HepG2 (cell line): ENCODE results near the gene RPS5. TPM values are rescaled to one million over a fixed set of nuclear protein-coding genes. Genes with fewer than 3 reads are reported as not detected.

ENCODE experiments used
- ATAC-seq: fragments of 200-7000 bp; cut with Tn5 transposase; 3 replicates; pipeline ENCODE4 v1.9.1; 2020; ENCODE audit warnings: mild to moderate bottlenecking, moderate library complexity
- BruUV-seq: library from RNA; stranded (reverse); fragments of 400-500 nt; replicated peaks from 2 replicates; lab custom pipeline; 2021; lab: Mats Ljungman, UMichigan
- CTCF ChIA-PET: fragments of 300-600 bp; formaldehyde crosslinking; extraction: SDS; loops from one replicate; lab custom pipeline; 2021; ENCODE audit warnings: low total read pairs, inconsistent platforms, low intra/inter-chr PET ratio; lab: Yijun Ruan, JAX
- POLR2A ChIA-PET: fragments of 350-600 bp; sonication (Branson Sonifier 250); formaldehyde crosslinking; loops from one replicate; lab custom pipeline; 2020; ENCODE audit warnings: antibody characterized with exemption, inconsistent platforms; lab: Yijun Ruan, JAX
- DNase-seq: peaks from one replicate; pipeline ENCODE4 v3.0.0-alpha.2; 2015; ENCODE audit warnings: low spot score
- FAIRE-seq: peaks from 3 replicates; lab custom pipeline; 2011; peaks lifted over from hg19 to GRCh38; lab: Jason Lieb, UNC
- H2AFZ ChIP-seq: one replicate; pipeline ENCODE4 v1.6.1; 2011; ENCODE audit warnings: low read length, inconsistent platforms
- H3K27ac ChIP-seq: fragments of 300-600 bp; 3 replicates; pipeline ENCODE4 v1.8.0; 2011; ENCODE audit warnings: mixed run types, mild to moderate bottlenecking, mixed read lengths, low read length, inconsistent platforms; ENCODE audit not compliant: insufficient read depth; ENCODE audit errors: extremely low read length
- H3K27me3 ChIP-seq, 2 experiments: fragments of 200-600 bp in 1 of 2; 2 replicates in 1 of 2; 3 replicates in 1 of 2; pipeline versions ENCODE4 v1.6.0 to v1.8.0; 2011; ENCODE audit warnings: low read length in 2 of 2, mild to moderate bottlenecking in 2 of 2, moderate library complexity in 2 of 2, inconsistent platforms in 1 of 2; ENCODE audit not compliant: insufficient read depth in 2 of 2, control insufficient read depth in 1 of 2
- H3K36me3 ChIP-seq, 2 experiments: fragments of 200-600 bp in 1 of 2; replicated peaks in 1 of 2; 2 replicates in 1 of 2; 3 replicates in 1 of 2; pipeline versions ENCODE4 v1.5.1 to v1.8.0; 2011; ENCODE audit warnings: low read length in 2 of 2, inconsistent platforms in 1 of 2; ENCODE audit not compliant: insufficient read depth in 2 of 2, control insufficient read depth in 1 of 2
- H3K4me1 ChIP-seq: 2 replicates; pipeline ENCODE4 v1.5.1; 2012; ENCODE audit warnings: low read length, inconsistent platforms; ENCODE audit not compliant: insufficient read depth
- H3K4me2 ChIP-seq: 2 replicates; pipeline ENCODE4 v1.6.0; 2011; ENCODE audit warnings: low read depth, low read length, inconsistent platforms
- H3K4me3 ChIP-seq, 3 experiments: fragments of 200-600 bp in 1 of 3; sonication (generic), shearing (Covaris generic) in 1 of 3; replicated peaks in 1 of 3; 2 replicates each; pipeline ENCODE4 v1.5.1; 2011 to 2016; ENCODE audit warnings: low read length in 3 of 3, inconsistent platforms in 2 of 3, low read depth in 2 of 3, mild to moderate bottlenecking in 2 of 3, control low read depth in 1 of 3, mixed read lengths in 1 of 3; ENCODE audit not compliant: insufficient read depth in 1 of 3
- H3K79me2 ChIP-seq: one replicate; pipeline ENCODE4 v1.6.1; 2011; ENCODE audit warnings: low read length, inconsistent platforms; ENCODE audit not compliant: insufficient read depth
- H3K9ac ChIP-seq: 2 replicates; pipeline ENCODE4 v1.6.0; 2011; ENCODE audit warnings: mild to moderate bottlenecking, low read depth, low read length, inconsistent platforms; ENCODE audit not compliant: insufficient read depth
- H3K9me3 ChIP-seq: 2 replicates; pipeline ENCODE4 v1.5.1; 2012; ENCODE audit warnings: mild to moderate bottlenecking, low read length
- H4K20me1 ChIP-seq: 2 replicates; pipeline ENCODE4 v1.6.0; 2011; ENCODE audit warnings: inconsistent platforms, mild to moderate bottlenecking, low read length, moderate library complexity; ENCODE audit not compliant: insufficient read depth
- HCFC1 ChIP-seq: fragments of 150-350 bp; IDR thresholded peaks from 2 replicates; pipeline ENCODE4 v1.6.1; 2014; ENCODE audit warnings: low read depth, low read length
- KDM5B ChIP-seq: sonication (generic); formaldehyde crosslinking; IDR thresholded peaks from 2 replicates; pipeline ENCODE4 v1.4.0; 2020; ENCODE audit warnings: missing genetic modification reagents, mild to moderate bottlenecking, borderline replicate concordance
- KLF13 ChIP-seq: sonication (generic); formaldehyde crosslinking; IDR thresholded peaks from 2 replicates; pipeline ENCODE4 v1.4.0; 2020; ENCODE audit warnings: mild to moderate bottlenecking, missing genetic modification reagents
- SP140L ChIP-seq: sonication (generic); formaldehyde crosslinking; IDR thresholded peaks from 2 replicates; pipeline ENCODE4 v1.4.0; 2020; ENCODE audit warnings: missing genetic modification reagents, borderline replicate concordance
- SP4 ChIP-seq: sonication (generic); formaldehyde crosslinking; IDR thresholded peaks from 2 replicates; pipeline ENCODE4 v1.8.1; 2023; ENCODE audit warnings: mild to moderate bottlenecking, missing genetic modification reagents
- ZBTB7A ChIP-seq: sonication (generic); formaldehyde crosslinking; IDR thresholded peaks from 2 replicates; pipeline ENCODE4 v1.8.0; 2022; ENCODE audit warnings: mild to moderate bottlenecking, missing genetic modification reagents
- ZFP37 ChIP-seq: sonication (generic); formaldehyde crosslinking; IDR thresholded peaks from 2 replicates; pipeline ENCODE4 v1.4.0; 2020; ENCODE audit warnings: missing genetic modification reagents, borderline replicate concordance
- ZNF660 ChIP-seq: sonication (generic); formaldehyde crosslinking; IDR thresholded peaks from 2 replicates; pipeline ENCODE4 v1.5.1; 2020; ENCODE audit warnings: mild to moderate bottlenecking, low read depth, missing genetic modification reagents, borderline replicate concordance
- WGBS: methylation state at CpG from one replicate; pipeline ENCODE4 v1.1.6; 2017; ENCODE audit warnings: low lambda C conversion rate; 5-methylcytosine and 5-hydroxymethylcytosine counted together
- in situ Hi-C: cut with HindIII; loops from 2 replicates; pipeline ENCODE4 v1.10.0; 2017; ENCODE audit warnings: low pct_unique_long_range_greater_than_20kb; ENCODE audit not compliant: extremely low pct_ligation_motif_present
- intact Hi-C: fragments of 100-400 bp; cut with micrococcal nuclease; formaldehyde crosslinking; loops from one replicate; pipeline ENCODE4 v1.10.0; 2022; ENCODE audit not compliant: unreplicated experiment
- polyA plus RNA-seq, 8 experiments: library from polyadenylated mRNA; depleted of rRNA in 3 of 8; stranded (reverse) in 7 of 8; unstranded in 1 of 8; fragments of >200 nt; fragmentation: Illumina TruSeq in 4 of 8; extraction: Trizol in 4 of 8; gene quantifications; 2 replicates each; pipeline versions ENCODE4 v1.2.1 to v1.2.3, GENCODE V29; 2011 to 2016; ENCODE audit warnings: low read depth in 4 of 8, missing spikeins in 1 of 8, mixed read lengths in 1 of 8; ENCODE audit not compliant: insufficient read depth in 1 of 8
- total RNA-seq, 5 experiments: library from RNA; depleted of rRNA; stranded (reverse); fragments of >200 nt; fragmentation: Illumina TruSeq; extraction: Trizol; gene quantifications; 2 replicates each; pipeline ENCODE4 v1.2.3, GENCODE V29; 2016; ENCODE audit warnings: low read depth in 1 of 5

The RPS5 gene
- total and polyA plus RNA-seq, 2 of the 13 experiments (the other 11 are each of a cell fraction or from before 2014, with no cell fraction given), result 1,544 to 4,408 TPM

DNA sequence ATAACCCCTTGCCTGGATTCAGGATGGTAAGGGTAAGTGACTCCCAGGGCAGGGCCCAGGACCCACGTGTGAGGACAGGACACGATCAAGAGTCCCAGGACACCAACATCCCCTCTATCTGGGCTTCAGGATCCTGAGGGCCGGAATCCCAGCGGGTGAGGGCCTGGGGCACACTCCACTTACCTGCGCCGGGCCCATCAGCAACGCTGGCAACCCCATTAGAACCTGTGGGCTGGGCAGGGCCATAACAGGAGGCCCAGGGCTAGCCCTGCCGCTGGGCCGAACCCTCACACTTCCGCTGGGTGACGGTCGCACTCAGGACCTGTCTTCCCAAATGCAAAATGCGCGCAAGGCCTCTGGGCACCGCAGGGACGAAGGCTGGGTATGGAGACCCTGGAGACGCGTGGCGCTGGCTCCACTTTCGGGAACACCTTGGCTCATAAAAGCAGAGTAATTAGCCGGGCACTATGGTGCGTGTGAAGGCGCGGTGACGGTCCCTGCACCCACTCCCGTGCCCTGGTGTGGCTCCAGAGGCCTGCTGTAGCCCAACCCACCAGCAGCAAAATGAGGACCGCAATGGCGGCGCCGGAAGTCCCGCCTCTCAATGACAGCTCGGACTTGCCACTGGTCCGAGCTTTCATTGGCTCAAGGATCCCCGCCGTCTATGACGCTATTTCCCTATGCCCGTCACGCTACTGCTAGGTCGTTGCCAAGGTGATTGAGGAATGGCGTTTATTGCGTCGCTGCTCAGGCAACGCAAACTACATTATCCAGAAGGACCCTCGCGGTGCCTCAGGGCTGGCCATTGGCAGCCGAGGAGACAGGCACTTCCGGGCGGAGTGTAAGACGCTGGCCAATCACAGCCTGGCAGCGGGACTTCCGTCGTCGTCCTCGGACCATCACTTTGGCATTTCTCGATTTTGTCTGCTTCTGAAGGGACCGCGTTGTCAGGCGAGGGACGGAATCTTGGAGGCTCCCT lies 52.8 kb downstream of the RPS5 start, which contains the start of gene ZNF132:
ZNF132 (minus strand) TSS at position 578 of the 979 bp plus-strand sequence; CDS start at position 246, 332 bp downstream.
- CTCF ChIA-PET, result no interaction called here
- Histone ChIP-seq H3K27me3 (no peaks in the 10 kb centered on the region), H3K36me3 (no peaks in the 10 kb centered on the region), H3K9ac (no peak within 1 kb of the TSS), H3K9me3 (no peaks in the 10 kb centered on the region), H2AFZ (no peak within 1 kb of the TSS), H3K4me2 (no peak within 1 kb of the TSS), H3K79me2 (no peaks in the 10 kb centered on the region), H3K4me3 (no peak within 1 kb of the TSS), H3K4me1 (no peaks in the 10 kb centered on the region), H3K27ac (no peak within 1 kb of the TSS), H4K20me1 (no peaks in the 10 kb centered on the region)
- no peak for DNase-seq
- no TSS peak for BruUV-seq
- no peak for FAIRE-seq
- intact Hi-C loops, result no loop called here
- in situ Hi-C loops, result no loop called here
- POLR2A ChIA-PET, result no interaction called here
- ATAC-seq, result no peak
- no peak for TF ChIP-seq SP140L (CRISPR knock-in tag)
- no peak for TF ChIP-seq ZFP37 (CRISPR knock-in tag)
- no peak for TF ChIP-seq ZBTB7A
- TF ChIP-seq ZNF660 (CRISPR knock-in tag), result no peak
- TF ChIP-seq KLF13, result no peak
- no peak for TF ChIP-seq HCFC1
- no peak for TF ChIP-seq SP4 (CRISPR knock-in tag)
- no peak for TF ChIP-seq KDM5B (CRISPR knock-in tag)
- 75% methylated on average over 45 of the region's 59 CpGs for WGBS
